ENCODE measurements around the gene ARL6IP4.

DNA sequence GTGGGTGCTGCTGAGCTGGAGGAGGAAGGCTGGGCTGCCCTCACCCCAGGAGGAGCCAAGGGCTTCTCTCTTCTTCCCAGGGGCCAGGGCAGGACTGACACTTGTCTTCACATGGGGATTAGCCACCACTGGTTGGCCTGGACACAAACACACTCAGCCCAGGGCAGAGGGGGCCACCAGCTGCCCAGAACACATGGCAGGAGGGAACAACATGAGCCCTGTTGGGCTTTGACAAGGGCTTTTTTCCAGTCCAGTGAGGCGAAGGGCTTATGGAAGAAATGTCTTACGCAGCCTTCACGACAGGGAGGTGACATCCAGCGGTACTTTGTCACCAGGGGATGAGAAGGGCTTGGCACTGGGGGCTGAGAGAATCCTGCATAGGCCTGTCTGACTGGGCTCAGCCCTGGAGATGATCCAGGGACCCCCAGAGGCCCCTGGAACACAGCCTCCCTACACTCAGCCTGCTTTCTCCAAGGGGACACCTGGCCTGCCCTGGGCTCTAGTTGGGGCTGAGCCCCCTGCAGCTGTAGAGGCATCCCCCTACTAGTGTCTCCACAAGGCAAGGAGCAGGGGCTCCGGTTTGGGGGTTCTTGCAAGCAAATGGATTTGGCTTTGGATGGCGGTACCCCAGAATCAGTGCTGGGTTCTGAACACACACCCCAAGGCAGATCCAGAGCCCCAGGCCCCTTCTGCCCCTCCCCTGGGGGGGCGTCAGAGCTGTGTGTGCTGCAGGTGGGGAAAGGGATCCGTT lies 18.9 kb downstream of the ARL6IP4 start:
- TF ChIP-seq, protein P1, sequence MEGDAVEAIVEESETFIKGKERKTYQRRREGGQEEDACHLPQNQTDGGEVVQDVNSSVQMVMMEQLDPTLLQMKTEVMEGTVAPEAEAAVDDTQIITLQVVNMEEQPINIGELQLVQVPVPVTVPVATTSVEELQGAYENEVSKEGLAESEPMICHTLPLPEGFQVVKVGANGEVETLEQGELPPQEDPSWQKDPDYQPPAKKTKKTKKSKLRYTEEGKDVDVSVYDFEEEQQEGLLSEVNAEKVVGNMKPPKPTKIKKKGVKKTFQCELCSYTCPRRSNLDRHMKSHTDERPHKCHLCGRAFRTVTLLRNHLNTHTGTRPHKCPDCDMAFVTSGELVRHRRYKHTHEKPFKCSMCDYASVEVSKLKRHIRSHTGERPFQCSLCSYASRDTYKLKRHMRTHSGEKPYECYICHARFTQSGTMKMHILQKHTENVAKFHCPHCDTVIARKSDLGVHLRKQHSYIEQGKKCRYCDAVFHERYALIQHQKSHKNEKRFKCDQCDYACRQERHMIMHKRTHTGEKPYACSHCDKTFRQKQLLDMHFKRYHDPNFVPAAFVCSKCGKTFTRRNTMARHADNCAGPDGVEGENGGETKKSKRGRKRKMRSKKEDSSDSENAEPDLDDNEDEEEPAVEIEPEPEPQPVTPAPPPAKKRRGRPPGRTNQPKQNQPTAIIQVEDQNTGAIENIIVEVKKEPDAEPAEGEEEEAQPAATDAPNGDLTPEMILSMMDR (IDR thresholded peaks at IDR 0.05) = no peak
- no peak for TF ChIP-seq POLR2AphosphoS5 (IDR thresholded peaks at IDR 0.05)
